Stimulated activated CD4-positive, alpha-beta T cell treated with anti-CD3 and anti-CD28 coated beads, Interleukin-4, amount 100 ng/mL, for 24 hours (primary cell): ENCODE measurements around the gene GPR135.

Source experiments
- DNase-seq: peaks from one replicate; pipeline ENCODE4 v3.0.0-alpha.2; 2020

The GPR135 gene

DNA sequence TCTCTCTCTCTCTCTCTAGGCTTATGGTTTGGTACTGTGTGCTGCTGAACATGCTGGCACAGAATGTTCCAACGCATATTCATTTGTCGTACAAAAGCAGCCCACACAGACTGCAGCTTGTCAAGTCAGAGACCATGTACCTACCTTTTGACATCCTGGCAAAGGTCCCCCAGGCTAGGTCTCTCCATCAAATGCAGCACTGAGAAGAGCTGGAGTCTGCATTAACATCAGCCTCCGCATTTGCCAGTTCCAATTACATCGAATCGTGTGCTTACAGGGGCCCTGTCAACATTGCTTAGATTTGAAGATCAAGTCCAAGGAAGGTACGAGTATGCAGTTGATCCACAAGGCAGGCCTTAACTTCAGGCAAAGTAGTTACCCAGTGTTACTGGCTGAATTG lies 47.9 kb downstream of the GPR135 start:
- DNase-seq = no peak

DNA sequence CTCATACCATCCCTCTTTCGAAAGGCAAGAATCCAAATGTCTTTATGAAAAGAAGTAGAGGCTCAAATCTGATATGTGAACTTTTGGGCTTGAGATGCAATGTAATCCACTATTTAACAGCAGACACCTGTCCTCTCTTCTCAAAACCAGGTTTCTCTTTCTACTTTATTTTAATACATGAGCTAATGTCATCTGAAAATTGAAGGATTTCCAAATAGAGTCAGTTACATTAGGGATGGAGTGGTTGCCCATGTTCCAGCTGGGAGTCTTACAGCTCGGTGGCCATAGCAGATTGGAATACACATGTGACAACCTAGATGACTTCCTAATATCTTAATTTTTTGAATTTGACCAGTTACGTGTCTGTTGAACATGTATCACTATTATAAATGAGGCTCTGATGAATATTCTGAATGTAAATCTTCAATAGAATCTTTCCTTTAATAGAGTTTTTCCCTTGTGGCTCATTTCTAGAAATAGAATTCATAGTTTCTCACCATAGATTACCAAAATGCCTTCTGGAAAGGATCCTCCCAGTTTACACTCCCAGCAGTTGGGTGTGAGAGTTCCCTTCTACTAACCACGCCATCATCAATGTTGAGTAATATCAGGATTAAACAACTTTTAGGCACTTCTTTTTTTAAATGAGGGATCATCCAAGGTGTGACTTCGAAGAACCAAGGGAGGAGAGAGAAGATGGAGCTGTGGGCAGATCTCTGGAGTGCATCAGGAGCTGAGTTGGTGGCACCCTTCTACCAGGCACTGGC lies 49.2 kb downstream of the GPR135 start:
- no peak for DNase-seq
